Measurements from ENCODE around the gene UGCG. TPM values are rescaled to one million over a fixed set of nuclear protein-coding genes. Genes with fewer than 3 reads are reported as not detected.
A peak's percentile ranks its signal among the peaks of the same experiment; 100 is the strongest.
"Not testable (repeated sequence)": the region's sequence is repeated elsewhere in the genome, so short reads cannot be mapped to it uniquely, and the experiment has no call there.

Gene UGCG
- total RNA-seq, 4 donors from 2014 or later = 12.3 to 75.1 (median 34.5) TPM

DNA sequence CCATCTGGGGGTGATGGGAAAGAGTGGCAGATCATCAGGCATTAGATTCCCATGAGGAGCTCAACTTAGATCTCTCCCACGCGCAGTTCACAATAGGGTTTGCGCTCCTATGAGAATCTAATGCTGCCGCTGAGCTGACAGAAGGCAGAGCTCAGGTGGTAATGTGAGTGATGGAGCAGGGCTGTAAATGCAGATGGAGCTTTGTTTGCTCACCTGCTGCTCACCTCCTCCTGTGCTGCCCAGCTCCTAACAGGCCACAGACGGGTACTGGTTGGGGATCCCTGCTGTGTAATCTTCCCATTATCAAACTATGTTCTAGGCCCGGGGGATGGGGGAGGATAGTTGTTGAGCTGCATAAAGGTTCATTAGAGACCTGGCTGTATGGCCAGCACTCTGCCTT lies 58.4 kb downstream of the UGCG start:
- Histone ChIP-seq H3K4me1 (no peaks in the 10 kb centered on the region), H3K9me3 (no peaks in the 10 kb centered on the region), H3K27ac (no peak overlapping the region), H3K27me3 (no peaks in the 10 kb centered on the region), H3K36me3 (no peaks in the 10 kb centered on the region), H3K4me3 (no peak overlapping the region)
- no peak for DNase-seq
- TF ChIP-seq, protein P1, sequence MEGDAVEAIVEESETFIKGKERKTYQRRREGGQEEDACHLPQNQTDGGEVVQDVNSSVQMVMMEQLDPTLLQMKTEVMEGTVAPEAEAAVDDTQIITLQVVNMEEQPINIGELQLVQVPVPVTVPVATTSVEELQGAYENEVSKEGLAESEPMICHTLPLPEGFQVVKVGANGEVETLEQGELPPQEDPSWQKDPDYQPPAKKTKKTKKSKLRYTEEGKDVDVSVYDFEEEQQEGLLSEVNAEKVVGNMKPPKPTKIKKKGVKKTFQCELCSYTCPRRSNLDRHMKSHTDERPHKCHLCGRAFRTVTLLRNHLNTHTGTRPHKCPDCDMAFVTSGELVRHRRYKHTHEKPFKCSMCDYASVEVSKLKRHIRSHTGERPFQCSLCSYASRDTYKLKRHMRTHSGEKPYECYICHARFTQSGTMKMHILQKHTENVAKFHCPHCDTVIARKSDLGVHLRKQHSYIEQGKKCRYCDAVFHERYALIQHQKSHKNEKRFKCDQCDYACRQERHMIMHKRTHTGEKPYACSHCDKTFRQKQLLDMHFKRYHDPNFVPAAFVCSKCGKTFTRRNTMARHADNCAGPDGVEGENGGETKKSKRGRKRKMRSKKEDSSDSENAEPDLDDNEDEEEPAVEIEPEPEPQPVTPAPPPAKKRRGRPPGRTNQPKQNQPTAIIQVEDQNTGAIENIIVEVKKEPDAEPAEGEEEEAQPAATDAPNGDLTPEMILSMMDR (IDR thresholded peaks at IDR 0.05) = no peak
- TF ChIP-seq POLR2A (IDR thresholded peaks at IDR 0.05) = no peak
- intact Hi-C loops (cut with DNase I; ENCODE audit: low total_unique reads) = no loop called here

DNA sequence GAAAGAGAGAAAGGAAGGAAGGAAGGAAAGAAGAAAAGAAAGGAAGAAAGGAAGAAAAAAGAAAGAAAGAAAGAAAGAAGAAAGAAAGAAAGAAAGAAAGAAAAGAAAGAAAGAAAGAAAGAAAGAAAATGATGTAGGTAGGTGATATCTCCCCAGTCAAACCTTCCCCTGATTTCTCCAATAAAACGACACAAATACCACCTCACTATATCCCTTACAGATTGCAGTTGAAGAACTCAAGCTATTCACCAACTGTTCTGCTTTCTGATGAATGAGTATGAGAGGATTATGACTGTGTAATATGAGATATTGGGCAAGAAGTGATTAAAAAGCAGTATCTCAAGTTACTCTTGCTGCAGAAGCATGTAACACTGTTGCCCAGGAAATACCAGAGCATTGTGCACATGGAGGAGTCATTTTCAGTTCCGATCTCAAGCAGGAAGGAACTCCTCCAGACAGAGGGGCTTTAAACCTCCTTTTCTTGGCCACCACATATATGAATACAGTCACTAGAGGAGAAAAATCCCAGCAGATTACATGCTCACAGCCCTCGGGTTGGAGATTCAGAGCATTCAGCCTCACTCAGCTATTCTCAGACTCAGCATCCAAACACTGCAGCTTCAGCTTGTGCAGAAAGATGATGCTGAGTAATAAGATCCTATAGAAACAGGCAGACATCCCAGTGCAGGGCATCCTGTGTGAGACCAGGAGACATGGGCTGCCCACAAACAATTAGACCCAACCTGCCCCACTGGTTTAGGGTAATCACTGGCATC lies 61.4 kb downstream of the UGCG start:
- peak overlapping the region in 1 of 2 donors; percentile 40 for H3K27ac ChIP-seq
- intact Hi-C loops (cut with DNase I; ENCODE audit: low total_unique reads) = no loop called here
- DNase-seq = peak in 1 of 2 donors; percentile 25
- no peaks in the 10 kb centered on the region for H3K27me3 ChIP-seq
- H3K36me3 ChIP-seq = no peaks in the 10 kb centered on the region
- TF ChIP-seq POLR2A (IDR thresholded peaks at IDR 0.05) = no peak
- TF ChIP-seq, protein P1 (IDR thresholded peaks at IDR 0.05) = no peak
- H3K4me3 ChIP-seq = no peak overlapping the region
- H3K9me3 ChIP-seq = no peaks in the 10 kb centered on the region
- H3K4me1 ChIP-seq = no peaks in the 10 kb centered on the region

DNA sequence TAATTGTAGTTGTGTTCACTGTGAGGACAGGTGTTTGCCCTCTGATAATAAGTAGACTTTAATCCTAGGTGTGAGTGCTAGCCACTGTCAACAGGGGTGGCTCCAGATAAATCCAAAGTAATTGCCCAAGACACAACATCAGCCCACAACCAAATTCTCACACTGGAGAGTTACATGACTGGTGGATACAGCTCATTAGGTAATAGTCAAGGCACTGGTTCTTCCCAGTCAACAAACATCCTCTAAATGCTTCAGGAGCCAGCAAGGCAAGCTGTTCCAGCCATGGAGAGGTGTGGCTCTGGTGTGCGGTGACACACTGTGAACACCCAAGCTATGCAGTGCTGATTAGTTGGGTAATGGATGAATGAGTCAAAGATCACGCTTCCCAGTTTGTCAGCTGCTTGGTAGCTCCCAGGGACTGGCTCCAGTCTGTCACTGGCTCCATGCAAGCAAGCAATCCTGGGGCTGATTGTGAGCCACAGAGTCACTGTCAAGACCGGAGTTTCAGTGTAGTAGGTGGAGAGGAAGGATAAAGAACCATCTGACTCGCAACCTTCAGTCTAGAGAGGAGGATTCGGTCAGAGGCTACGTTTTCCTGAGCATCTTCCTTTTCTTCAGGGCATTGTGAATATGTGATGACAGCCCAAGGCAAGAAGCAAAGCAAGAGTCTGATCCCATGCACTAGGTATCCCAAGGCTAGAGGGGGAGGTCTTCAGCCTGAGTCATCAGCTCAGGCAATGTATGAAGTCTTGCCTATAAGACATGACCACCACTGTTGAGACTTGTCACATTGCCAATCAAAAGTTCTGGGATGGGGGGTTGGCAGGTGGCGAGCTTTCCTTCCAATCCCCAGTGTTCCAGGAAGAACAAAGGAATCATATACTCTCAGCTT lies 63.1 kb downstream of the UGCG start:
- no peak overlapping the region for H3K27ac ChIP-seq
- intact Hi-C loops (cut with DNase I; ENCODE audit: low total_unique reads) = no loop called here
- H3K4me1 ChIP-seq = no peaks in the 10 kb centered on the region
- no peak for DNase-seq
- H3K27me3 ChIP-seq = no peaks in the 10 kb centered on the region
- TF ChIP-seq, protein P1 (IDR thresholded peaks at IDR 0.05) = no peak
- TF ChIP-seq POLR2A (IDR thresholded peaks at IDR 0.05) = no peak
- H3K9me3 ChIP-seq = no peaks in the 10 kb centered on the region
- H3K36me3 ChIP-seq = no peaks in the 10 kb centered on the region
- no peak overlapping the region for H3K4me3 ChIP-seq

DNA sequence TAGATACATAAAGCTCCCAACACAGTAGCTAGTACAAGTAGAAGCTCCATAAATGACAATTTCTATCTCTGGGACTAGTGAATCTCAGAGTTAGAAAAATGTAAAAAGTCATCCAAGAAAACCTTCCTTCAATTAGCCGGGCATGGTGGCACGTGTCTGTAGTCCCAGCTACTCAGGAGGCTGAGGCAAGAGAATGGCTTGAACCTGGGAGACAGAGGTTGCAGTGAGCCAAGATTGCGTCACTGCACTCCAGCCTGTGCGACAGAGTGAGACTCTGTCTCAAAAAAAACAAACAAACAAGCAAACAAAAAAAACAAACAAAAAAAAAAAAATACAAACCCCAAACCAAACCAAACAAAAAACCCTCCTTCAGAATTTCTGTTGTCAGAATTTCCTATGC lies 63.9 kb downstream of the UGCG start:
- H3K27me3 ChIP-seq; H3K36me3 ChIP-seq; H3K9me3 ChIP-seq; intact Hi-C loops (cut with DNase I; ENCODE audit: low total_unique reads); H3K4me3 ChIP-seq; H3K27ac ChIP-seq; DNase-seq; H3K4me1 ChIP-seq: not testable (repeated sequence)

DNA sequence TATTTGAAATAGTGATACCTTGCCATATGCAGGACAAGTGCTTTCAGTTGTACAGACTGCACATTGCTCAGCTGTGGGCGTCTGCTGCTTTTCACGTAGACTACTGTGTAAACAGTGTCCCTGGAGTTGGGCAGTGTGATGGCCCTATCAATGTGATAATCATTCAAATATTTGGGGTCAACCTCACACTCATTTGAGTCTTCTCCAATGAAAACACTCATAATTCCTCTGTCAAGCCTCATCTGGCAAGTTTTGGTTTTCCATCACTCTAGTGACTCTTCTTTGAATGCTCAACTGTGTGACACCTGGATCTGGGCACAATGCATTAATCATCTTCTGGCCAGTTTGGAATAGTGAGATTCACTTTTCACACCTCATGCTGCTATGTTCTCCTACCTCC lies 64.4 kb downstream of the UGCG start:
- TF ChIP-seq, protein P1 (IDR thresholded peaks at IDR 0.05) = no peak
- TF ChIP-seq POLR2A (IDR thresholded peaks at IDR 0.05) = no peak
- Histone ChIP-seq H3K27me3 (no peaks in the 10 kb centered on the region), H3K9me3 (no peaks in the 10 kb centered on the region), H3K27ac (no peak overlapping the region), H3K4me3 (no peak overlapping the region), H3K4me1 (no peaks in the 10 kb centered on the region), H3K36me3 (no peaks in the 10 kb centered on the region)
- intact Hi-C loops (cut with DNase I; ENCODE audit: low total_unique reads) = no loop called here
- no peak for DNase-seq
